LNCAP (cell line): Measurements from ENCODE around the gene KLK2.

ENCODE experiments used
- CTCF ChIP-seq: fragments of 450-650 bp; IDR thresholded peaks from 2 replicates; pipeline ENCODE4 v1.5.1; 2017; ENCODE audit warnings: mild to moderate bottlenecking

KLK2 gene

DNA sequence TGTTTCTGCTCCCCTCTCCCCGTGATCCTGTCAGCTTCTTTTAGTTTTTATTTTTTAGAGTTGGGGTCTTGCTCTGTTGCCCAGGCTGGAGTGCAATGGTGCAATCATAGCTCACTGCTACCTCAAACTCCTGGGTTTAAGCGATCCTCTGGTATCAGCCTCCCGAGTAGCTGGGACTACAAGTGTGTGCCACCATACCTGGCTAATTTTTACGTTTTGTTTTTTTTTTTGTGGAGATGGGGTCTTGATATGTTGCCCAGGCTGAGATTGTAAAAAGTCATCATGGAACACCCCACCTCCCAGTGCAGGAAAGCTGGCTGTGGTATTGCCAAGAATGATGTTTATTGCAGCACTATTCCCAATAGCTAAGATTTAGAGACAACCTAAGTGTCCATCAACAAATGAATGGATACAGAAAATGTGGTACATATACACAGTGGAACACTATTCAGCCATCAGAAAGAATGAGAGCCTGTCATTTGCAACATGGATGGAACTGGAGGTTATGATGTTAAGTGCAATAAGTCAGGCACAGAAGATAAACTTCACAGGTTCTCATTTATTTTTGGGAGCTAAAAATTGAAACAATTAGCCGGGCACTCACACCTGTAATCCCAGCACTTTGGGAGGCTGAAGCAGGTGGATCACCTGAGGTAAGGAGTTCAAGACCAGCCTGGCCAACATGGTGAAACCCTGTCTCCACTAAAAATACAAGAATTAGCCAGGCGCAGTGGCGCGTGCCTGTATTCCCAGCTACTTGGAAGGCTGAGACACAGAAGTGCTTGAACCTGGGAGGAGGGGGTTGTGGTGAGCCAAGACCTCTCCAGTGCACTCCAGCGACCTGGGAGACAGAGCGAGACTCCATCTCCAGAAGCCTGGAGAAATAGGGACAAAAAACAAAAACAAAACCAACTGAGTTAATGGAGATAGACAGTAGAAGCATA lies 33.3 kb upstream of the KLK2 start:
- TF ChIP-seq CTCF, result no peak

GRCh38 chr19:50842130-50842529 lies 31.1 kb upstream of the KLK2 start:
- no peak for TF ChIP-seq CTCF

DNA sequence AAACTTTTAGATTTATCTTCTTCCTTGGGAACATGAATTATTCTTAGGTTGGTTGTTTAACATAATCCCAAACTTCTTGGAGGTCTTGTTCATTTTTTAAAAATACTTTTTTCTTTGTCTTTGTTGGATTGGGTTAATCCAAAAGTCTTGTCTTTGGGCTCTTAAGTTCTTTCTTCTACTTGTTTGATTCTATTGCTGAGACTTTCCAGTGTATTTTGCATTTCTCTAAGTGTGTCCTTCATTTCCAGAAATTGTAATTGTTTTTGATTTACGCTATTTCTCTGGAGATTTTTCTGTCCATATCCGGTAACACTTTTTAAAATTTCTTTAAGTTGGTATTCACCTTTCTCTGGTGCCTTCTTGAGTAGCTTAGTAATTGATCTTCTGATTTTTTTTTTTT lies 30.0 kb upstream of the KLK2 start:
- TF ChIP-seq CTCF, result no peak

- no peak for TF ChIP-seq CTCF
Observed at GRCh38 chr19:50843701-50844221, 29.5 kb upstream of the KLK2 start.

DNA sequence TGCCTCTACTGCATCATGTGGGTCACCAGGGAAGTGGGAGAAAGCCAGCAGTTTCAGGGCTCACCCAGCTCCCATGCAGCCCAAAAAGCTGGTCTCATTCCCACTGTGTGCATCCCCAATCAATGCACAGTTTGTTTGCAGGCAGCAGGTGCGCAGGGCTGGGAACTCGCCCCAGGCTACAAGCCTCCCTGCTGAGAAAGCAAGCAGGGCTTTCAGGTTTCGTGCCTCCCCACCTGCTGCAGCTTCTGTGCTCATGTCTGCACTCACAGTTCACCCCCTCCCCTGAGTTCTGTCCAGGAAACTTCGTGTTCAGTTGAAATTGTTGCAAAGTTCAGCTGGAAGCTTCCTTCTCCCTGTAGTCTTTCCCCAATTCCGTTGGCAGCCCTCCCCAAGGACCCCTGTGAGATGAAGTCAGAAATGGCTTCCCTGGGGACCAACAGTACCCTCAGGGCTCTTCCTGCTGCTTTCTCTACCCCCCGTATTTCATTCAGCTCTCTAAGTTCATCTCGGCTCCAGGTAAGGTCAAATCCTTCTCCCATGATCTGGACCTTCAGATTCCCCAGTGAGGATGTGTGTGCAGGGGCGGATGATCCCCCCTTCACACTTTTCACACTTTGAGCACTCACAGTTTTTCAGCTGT lies 28.8 kb upstream of the KLK2 start:
- TF ChIP-seq CTCF, result no peak

GRCh38 chr19:50850738-50851137 lies 22.5 kb upstream of the KLK2 start:
- TF ChIP-seq CTCF, result no peak

DNA sequence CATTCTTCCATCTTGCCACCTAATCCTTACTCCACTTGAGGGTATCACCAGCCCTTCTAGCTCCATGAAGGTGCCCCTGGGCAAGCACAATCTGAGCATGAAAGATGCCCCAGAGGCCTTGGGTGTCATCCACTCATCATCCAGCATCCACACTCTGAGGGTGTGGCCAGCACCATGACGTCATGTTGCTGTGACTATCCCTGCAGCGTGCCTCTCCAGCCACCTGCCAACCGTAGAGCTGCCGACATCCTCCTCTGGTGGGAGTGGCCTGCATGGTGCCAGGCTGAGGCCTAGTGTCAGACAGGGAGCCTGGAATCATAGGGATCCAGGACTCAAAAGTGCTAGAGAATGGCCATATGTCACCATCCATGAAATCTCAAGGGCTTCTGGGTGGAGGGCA lies 21.6 kb upstream of the KLK2 start:
- TF ChIP-seq CTCF, result no peak
